ENCODE data around the gene SLC25A39.

DNA sequence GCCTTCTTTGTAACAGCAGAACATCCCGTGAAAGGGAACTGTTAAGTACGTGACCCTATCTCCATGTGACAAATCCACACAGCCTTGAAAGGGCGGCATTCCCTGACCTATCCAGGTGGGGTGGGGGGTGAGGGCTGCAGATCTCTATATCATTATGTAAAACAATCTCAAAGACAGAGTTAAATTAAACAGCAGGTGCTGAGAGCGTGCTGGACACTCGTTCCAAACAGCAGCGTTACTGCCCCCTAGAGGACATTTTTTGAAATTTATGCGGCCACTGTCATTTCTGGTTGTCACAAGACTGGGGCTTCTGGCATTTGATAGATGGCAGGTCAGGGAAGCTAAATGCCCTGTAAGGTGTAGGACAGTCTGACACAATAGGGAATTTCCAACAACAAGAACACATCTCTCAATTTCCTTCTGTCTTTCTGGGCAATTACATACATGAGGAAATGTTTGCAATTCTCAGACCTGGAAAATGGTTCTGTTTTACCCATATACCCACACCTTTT lies 6.7 kb upstream of the SLC25A39 start:
- TF ChIP-seq, protein P1, sequence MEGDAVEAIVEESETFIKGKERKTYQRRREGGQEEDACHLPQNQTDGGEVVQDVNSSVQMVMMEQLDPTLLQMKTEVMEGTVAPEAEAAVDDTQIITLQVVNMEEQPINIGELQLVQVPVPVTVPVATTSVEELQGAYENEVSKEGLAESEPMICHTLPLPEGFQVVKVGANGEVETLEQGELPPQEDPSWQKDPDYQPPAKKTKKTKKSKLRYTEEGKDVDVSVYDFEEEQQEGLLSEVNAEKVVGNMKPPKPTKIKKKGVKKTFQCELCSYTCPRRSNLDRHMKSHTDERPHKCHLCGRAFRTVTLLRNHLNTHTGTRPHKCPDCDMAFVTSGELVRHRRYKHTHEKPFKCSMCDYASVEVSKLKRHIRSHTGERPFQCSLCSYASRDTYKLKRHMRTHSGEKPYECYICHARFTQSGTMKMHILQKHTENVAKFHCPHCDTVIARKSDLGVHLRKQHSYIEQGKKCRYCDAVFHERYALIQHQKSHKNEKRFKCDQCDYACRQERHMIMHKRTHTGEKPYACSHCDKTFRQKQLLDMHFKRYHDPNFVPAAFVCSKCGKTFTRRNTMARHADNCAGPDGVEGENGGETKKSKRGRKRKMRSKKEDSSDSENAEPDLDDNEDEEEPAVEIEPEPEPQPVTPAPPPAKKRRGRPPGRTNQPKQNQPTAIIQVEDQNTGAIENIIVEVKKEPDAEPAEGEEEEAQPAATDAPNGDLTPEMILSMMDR (IDR thresholded peaks at IDR 0.05), result peak; percentile 79 to 88 (median 85)
- TF ChIP-seq POLR2A (IDR thresholded peaks at IDR 0.05), result no peak
